NCI-H446 (cell line): ENCODE data around the gene MUC12.

ENCODE experiments used
- DNase-seq, 2 experiments: peaks; one replicate each; lab custom pipeline; 2025; lab: John Stamatoyannopoulos, UW

MUC12 gene

DNA sequence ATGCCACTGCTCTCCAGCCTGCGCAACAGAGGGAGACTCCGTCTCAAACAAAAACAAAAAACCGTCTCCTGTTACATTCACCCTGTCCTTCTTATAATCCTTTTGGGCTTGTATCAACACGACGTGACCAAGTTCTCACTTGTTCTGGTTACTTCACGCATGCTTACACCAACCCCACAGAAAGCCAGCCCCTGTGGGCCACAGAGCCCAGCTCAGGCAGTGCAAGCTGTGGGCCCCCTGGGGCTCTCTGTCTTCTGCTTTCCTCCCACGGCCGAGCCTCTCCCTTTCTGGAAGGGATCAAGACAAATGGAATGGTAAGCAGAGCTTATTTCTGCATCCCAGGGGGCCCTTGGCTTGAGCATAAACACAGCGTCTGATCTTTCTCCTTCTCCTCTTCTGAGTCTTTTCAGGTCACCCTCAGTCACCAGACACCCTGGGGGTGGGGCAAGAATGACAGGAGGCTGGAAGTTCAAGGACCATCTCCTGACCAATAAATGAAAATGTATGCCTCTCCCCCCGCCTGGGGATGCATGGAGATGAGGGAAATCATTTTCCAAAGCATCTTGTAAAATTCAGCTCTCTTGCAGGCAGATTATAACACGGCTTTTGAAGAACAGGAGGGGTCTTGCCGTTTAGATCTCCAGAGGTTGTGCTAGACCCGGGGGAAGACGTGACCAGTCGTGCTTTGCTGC, 96.9 kb downstream of the MUC12 start:
- no peak for DNase-seq

DNA sequence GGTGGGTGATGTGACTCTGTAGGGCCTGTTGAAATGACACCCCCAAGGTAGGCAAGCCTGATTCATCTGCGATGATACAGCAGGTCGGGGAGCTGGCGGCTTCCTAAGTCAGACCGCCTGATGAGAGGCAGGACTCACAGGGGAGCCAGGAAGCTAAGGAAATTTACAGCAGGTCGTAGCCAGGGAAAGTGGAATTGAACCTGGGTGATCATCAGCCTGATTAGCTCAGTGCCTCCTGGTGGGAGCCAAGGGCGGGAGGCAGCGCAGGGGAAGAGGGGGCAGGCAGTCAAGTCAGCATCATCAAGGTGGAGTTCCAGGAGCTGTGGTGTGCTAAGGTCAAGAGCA, 97.4 kb downstream of the MUC12 start:
- no peak for DNase-seq

DNA sequence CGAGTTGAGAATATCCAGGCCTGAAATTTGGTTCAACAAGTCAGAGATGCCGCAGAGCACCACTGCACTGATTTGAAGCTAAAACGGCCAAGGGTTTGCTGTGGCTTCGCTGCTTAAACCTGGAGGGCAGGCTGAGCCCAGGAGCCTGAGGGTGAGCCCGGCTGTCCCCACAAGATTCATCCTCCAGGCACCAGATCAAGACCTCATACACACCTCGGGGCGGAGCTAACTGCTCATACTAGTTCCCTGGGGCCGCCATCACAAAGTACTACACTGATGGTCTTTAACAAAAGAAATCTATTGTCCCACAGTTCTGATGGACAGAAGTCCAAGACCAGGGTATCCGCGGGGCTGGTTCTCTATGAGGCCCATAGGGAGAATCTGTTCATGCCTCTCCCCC, 99.0 kb downstream of the MUC12 start:
- DNase-seq: no peak
